Measurements from ENCODE around the gene WDR37.

DNA sequence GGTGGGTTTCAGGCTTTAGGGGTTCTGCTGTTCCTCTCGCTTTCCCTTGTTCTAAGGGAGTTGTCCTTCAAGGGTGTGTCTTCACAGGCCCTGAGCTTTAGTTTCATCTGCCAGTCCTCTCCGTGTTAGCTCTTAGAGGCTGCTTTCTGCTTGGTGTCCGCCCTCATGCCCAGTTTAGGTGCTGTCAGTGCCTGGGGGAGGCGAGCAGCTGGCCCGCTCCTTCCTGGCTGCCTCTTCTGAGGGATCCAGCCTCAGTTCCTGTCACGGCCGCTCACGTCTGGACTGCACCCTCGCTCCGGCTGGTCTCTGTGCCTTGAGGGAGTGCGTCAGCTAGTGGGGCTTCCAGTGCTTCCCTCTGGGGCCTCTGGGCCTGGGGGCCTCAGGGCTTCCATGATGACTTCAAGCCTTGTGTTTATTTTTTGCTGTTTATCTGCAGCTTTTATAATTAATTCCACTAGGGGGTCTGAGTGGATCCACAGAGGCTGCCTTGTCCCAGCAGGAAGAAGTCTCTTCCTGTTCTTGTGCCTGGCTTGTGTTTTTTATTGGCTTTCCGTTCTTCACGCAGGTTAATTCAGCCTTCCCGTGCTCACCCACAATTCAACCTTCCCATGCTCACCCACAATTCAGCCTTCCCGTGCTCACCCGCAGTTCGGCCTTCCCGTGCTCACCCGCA, 33.0 kb downstream of the WDR37 start:
- TF ChIP-seq EP300 (IDR thresholded peaks at IDR 0.05; ENCODE audit: borderline replicate concordance) (no peak), EGR1 (IDR thresholded peaks at IDR 0.05) (no peak), TAF1 (IDR thresholded peaks at IDR 0.05; ENCODE audit: low read depth) (no peak)
- TF ChIP-seq, protein P1, sequence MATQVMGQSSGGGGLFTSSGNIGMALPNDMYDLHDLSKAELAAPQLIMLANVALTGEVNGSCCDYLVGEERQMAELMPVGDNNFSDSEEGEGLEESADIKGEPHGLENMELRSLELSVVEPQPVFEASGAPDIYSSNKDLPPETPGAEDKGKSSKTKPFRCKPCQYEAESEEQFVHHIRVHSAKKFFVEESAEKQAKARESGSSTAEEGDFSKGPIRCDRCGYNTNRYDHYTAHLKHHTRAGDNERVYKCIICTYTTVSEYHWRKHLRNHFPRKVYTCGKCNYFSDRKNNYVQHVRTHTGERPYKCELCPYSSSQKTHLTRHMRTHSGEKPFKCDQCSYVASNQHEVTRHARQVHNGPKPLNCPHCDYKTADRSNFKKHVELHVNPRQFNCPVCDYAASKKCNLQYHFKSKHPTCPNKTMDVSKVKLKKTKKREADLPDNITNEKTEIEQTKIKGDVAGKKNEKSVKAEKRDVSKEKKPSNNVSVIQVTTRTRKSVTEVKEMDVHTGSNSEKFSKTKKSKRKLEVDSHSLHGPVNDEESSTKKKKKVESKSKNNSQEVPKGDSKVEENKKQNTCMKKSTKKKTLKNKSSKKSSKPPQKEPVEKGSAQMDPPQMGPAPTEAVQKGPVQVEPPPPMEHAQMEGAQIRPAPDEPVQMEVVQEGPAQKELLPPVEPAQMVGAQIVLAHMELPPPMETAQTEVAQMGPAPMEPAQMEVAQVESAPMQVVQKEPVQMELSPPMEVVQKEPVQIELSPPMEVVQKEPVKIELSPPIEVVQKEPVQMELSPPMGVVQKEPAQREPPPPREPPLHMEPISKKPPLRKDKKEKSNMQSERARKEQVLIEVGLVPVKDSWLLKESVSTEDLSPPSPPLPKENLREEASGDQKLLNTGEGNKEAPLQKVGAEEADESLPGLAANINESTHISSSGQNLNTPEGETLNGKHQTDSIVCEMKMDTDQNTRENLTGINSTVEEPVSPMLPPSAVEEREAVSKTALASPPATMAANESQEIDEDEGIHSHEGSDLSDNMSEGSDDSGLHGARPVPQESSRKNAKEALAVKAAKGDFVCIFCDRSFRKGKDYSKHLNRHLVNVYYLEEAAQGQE (IDR thresholded peaks at IDR 0.05; ENCODE audit: low read depth) = no peak

Data from Ishikawa (cell line).